IPS DF 6.9 (cell line): ENCODE measurements around the gene FAR2.

Experiments used
- DNase-seq: peaks from one replicate; pipeline ENCODE4 v3.0.0-alpha.2; 2013; ENCODE audit warnings: low read depth, low spot score
- H3K27ac ChIP-seq: one replicate; pipeline ENCODE4 v1.5.1; 2013; ENCODE audit warnings: low read length, control low read depth
- H3K27me3 ChIP-seq: 2 replicates; pipeline ENCODE4 v1.6.1; 2013; ENCODE audit warnings: mild to moderate bottlenecking, low read length; ENCODE audit not compliant: control insufficient read depth, insufficient read depth
- H3K36me3 ChIP-seq: 2 replicates; pipeline ENCODE4 v1.6.1; 2013; ENCODE audit warnings: low read length; ENCODE audit not compliant: control insufficient read depth, insufficient read depth
- H3K4me1 ChIP-seq: 2 replicates; pipeline ENCODE4 v1.6.1; 2013; ENCODE audit warnings: low read length; ENCODE audit not compliant: control insufficient read depth, insufficient read depth
- H3K4me3 ChIP-seq: 2 replicates; pipeline ENCODE4 v1.5.1; 2013; ENCODE audit warnings: mild to moderate bottlenecking, low read length
- H3K9me3 ChIP-seq: 2 replicates; pipeline ENCODE4 v1.6.1; 2013; ENCODE audit warnings: low read length, inconsistent platforms; ENCODE audit not compliant: control insufficient read depth, insufficient read depth
- WGBS: extraction: QIAGEN DNeasy Blood & Tissue Kit; methylation state at CpG from one replicate; pipeline ENCODE4 v1.1.7; 2013; ENCODE audit warnings: mixed read lengths, missing lambda C conversion rate; ENCODE audit not compliant: insufficient read length, insufficient coverage; 5-methylcytosine and 5-hydroxymethylcytosine counted together

The FAR2 gene

GRCh38 chr12:29201746-29202145 lies 52.7 kb downstream of the FAR2 start:
- Histone ChIP-seq H3K4me1 (no peaks in the 10 kb centered on the region), H3K27me3 (no peaks in the 10 kb centered on the region), H3K9me3 (no peaks in the 10 kb centered on the region), H3K4me3 (no peak overlapping the region), H3K36me3 (no peaks in the 10 kb centered on the region), H3K27ac (no peak overlapping the region)
- WGBS, result no CpG with 5 or more reads among the region's 2 CpGs
- no peak for DNase-seq

DNA sequence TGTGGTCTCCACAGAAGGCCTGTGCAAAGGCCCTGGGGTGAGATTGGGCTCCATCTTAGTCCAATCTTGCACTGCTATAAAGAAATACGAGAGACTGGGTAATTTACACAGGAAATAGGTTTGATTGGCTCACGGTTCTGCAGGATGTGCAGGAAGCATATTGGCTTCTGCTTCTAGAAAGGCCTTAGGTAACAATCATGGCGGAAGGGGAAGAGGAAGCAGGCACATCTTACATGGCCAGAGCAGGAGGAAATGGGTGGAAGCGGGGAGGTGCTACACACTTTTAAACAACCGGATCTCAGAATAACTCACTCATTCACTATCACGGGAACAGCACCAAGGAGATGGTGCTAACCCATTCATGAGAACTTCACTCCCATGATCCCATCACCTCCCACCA lies 55.4 kb downstream of the FAR2 start:
- H3K27me3 ChIP-seq, result no peaks in the 10 kb centered on the region
- WGBS, result no CpG with 5 or more reads among the region's 6 CpGs
- H3K36me3 ChIP-seq, result no peaks in the 10 kb centered on the region
- H3K4me3 ChIP-seq, result no peak overlapping the region
- no peak overlapping the region for H3K27ac ChIP-seq
- no peaks in the 10 kb centered on the region for H3K9me3 ChIP-seq
- no peaks in the 10 kb centered on the region for H3K4me1 ChIP-seq
- no peak for DNase-seq

DNA sequence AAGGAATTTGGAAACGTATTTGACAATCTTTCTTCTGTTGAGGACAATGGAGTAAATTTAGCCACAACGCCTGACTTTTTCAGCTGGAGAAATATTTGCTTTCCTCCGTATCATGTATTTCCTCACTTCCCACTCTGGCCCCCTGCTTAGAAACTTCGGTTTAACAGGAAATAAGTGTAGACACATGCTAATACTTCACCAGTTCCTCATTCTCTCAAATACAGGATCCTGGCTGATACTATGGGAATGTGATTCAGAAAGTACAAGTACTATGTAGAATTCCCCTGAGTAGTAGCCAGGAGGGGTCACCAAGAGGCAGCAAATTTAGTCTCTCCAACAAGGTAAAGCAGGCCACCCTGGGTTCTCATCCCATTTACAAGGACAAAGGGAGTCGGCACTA lies 58.0 kb downstream of the FAR2 start:
- H3K27me3 ChIP-seq, result no peaks in the 10 kb centered on the region
- H3K9me3 ChIP-seq, result no peaks in the 10 kb centered on the region
- WGBS, result no CpG with 5 or more reads among the region's 5 CpGs
- H3K4me3 ChIP-seq, result no peak overlapping the region
- DNase-seq, result no peak
- no peaks in the 10 kb centered on the region for H3K4me1 ChIP-seq
- no peak overlapping the region for H3K27ac ChIP-seq
- H3K36me3 ChIP-seq, result no peaks in the 10 kb centered on the region

DNA sequence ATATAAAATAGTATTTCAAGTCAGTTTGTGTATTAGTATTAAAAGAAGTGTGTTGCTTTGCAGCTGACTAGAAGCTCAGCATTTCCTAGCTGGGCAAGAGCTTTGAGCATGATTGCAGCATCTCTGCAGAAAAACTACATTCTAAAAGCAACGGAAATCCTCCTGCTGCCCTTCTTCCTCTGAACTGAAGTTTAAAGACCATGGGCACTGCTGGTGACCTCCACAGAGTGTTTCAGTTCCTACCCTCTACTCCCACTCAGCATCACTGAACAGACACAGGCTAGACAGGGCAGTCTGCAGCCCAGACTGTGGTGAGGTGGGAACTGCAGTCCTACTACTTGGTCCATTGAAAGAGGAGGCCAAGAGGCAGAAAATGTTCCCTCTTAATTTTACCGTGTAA lies 59.0 kb downstream of the FAR2 start:
- H3K36me3 ChIP-seq, result no peaks in the 10 kb centered on the region
- no peak for DNase-seq
- no CpG with 5 or more reads among the region's 2 CpGs for WGBS

GRCh38 chr12:29208936-29209701 lies 60.0 kb downstream of the FAR2 start:
- Histone ChIP-seq H3K27me3 (no peaks in the 10 kb centered on the region), H3K27ac (no peak overlapping the region), H3K4me1 (no peaks in the 10 kb centered on the region), H3K9me3 (no peaks in the 10 kb centered on the region), H3K4me3 (no peak overlapping the region), H3K36me3 (no peaks in the 10 kb centered on the region)
- no CpG with 5 or more reads among the region's 3 CpGs for WGBS
- DNase-seq, result no peak

More for the DNA sequence above, 59.0 kb downstream of the FAR2 start:
- Histone ChIP-seq H3K4me1 (no peaks in the 10 kb centered on the region), H3K27me3 (no peaks in the 10 kb centered on the region), H3K9me3 (no peaks in the 10 kb centered on the region), H3K27ac (no peak overlapping the region), H3K4me3 (no peak overlapping the region)

GRCh38 chr12:29211696-29212095 lies 62.6 kb downstream of the FAR2 start:
- Histone ChIP-seq H3K27ac (no peak overlapping the region), H3K36me3 (no peaks in the 10 kb centered on the region), H3K4me3 (no peak overlapping the region), H3K27me3 (no peaks in the 10 kb centered on the region), H3K4me1 (no peaks in the 10 kb centered on the region), H3K9me3 (no peaks in the 10 kb centered on the region)
- no CpG with 5 or more reads among the region's 2 CpGs for WGBS
- no peak for DNase-seq

DNA sequence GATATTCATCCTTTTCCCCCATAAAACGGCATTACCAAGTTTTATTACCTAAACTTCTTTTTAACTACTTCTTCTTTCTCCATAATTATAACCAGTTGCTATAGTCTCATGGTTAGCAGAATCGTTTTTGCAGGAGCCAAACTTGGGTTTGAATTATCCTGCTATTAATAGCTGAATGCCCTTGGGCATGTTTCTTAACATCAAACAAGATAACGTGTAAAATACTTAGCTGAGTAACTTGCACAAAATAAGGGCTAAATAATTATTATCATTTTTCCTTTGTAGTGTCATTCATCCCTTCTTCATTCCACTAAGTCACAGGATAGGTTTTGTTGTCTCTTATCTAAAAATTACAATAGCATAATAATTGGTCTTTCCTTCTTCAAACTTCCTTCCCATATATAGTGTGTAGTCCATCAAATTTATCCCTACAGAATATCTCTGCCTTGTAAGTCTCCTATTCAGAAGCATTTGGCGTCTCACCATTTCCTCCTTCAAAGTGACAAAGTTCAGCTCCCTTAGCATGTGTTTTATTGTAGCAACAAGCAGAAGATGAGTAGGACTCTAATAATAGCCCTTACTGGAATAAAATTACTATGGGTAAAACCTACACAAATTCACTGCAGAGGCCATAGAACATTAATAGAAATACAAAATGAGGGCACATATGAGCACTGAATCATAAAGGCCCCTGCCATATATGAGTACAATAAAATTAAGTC lies 63.8 kb downstream of the FAR2 start:
- Histone ChIP-seq H3K27ac (no peak overlapping the region), H3K4me3 (no peak overlapping the region), H3K36me3 (no peaks in the 10 kb centered on the region), H3K27me3 (no peaks in the 10 kb centered on the region), H3K9me3 (no peaks in the 10 kb centered on the region), H3K4me1 (no peaks in the 10 kb centered on the region)
- 100% methylated on average over 1 of the region's 4 CpGs for WGBS
- no peak for DNase-seq

- no peak for DNase-seq
- no peak overlapping the region for H3K4me3 ChIP-seq
- no peaks in the 10 kb centered on the region for H3K36me3 ChIP-seq
- no CpG with 5 or more reads among the region's 2 CpGs for WGBS
- H3K27ac ChIP-seq, result no peak overlapping the region
- H3K9me3 ChIP-seq, result no peaks in the 10 kb centered on the region
- H3K4me1 ChIP-seq, result no peaks in the 10 kb centered on the region
- no peaks in the 10 kb centered on the region for H3K27me3 ChIP-seq
Observed at GRCh38 chr12:29216266-29216665, 67.2 kb downstream of the FAR2 start.

- WGBS, result no CpG with 5 or more reads among the region's 5 CpGs
- no peaks in the 10 kb centered on the region for H3K27me3 ChIP-seq
- no peak for DNase-seq
- H3K36me3 ChIP-seq, result no peaks in the 10 kb centered on the region
- H3K4me1 ChIP-seq, result no peaks in the 10 kb centered on the region
- H3K27ac ChIP-seq, result no peak overlapping the region
- no peak overlapping the region for H3K4me3 ChIP-seq
- H3K9me3 ChIP-seq, result no peaks in the 10 kb centered on the region
Observed at GRCh38 chr12:29216797-29217575, 67.9 kb downstream of the FAR2 start.

DNA sequence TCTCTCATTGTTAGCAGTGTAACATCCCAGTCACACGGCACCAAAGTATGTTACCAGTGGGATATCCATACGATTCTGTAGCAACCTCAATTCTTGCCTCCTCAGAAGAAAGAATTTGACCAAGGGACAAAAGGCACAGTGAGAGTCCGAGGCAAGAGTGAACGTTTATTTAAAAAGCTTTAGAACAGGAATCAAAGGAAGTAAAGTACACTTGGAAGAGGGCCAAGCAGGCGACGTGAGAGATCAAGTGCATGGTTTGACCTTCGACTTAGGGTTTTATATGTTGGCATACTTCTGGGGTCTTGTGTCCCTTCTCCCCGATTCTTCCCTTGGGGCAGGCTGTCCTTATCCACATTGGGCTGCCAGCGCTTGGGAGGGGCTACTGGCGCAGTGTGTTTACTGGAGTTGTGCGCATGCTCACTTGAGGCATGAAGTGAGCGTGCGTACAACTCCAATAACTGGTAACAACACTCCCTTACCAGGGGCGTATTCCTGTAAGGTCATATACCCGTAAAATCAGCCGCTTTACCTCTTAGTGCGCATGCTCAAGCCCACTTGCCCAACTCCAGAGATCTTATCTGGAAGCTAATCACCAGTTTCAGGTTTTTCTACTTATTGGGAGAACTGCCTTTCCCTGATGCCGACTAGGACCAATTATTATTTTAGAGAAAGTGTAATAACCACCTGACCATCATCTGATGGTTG lies 71.7 kb downstream of the FAR2 start:
- Histone ChIP-seq H3K9me3 (no peaks in the 10 kb centered on the region), H3K27ac (no peak overlapping the region), H3K27me3 (no peaks in the 10 kb centered on the region), H3K36me3 (no peaks in the 10 kb centered on the region), H3K4me3 (no peak overlapping the region), H3K4me1 (no peaks in the 10 kb centered on the region)
- WGBS, result no CpG with 5 or more reads among the region's 18 CpGs
- DNase-seq, result no peak
